Right forelimb (tissue), 1 donor: ENCODE measurements around the gene PAOX.
"Not testable (repeated sequence)": the region's sequence is repeated elsewhere in the genome, so short reads cannot be mapped to it uniquely, and the experiment has no call there.

Experiments used
- DNase-seq: peaks from one replicate; pipeline ENCODE4 v3.0.0-alpha.2; 2018

PAOX gene

GRCh38 chr10:133365461-133366129, 13.5 kb upstream of the PAOX start:
- no peak for DNase-seq

GRCh38 chr10:133366130-133366478, 13.0 kb upstream of the PAOX start:
- DNase-seq = no peak

GRCh38 chr10:133366751-133367150, 12.3 kb upstream of the PAOX start:
- DNase-seq = no peak

GRCh38 chr10:133367461-133367860, 11.6 kb upstream of the PAOX start:
- DNase-seq = not testable (repeated sequence)

GRCh38 chr10:133368153-133368552, 10.9 kb upstream of the PAOX start:
- no peak for DNase-seq

- DNase-seq = no peak
These were observed 8.9 kb upstream of the PAOX start for GRCh38 chr10:133370030-133370786.

- DNase-seq = no peak
These were observed 6.6 kb upstream of the PAOX start for GRCh38 chr10:133372507-133372906.

GRCh38 chr10:133373174-133374090, 5.6 kb upstream of the PAOX start, which contains the start of gene ECHS1:
Gene ECHS1 (minus strand): TSS chr10:133373354. CDS start chr10:133373333, 21 bp downstream.
- DNase-seq = peak; percentile 97

- DNase-seq = no peak
These were observed 3.5 kb upstream of the PAOX start for GRCh38 chr10:133375357-133376115.

- DNase-seq = not testable (repeated sequence)
These were observed 2.9 kb upstream of the PAOX start for GRCh38 chr10:133376183-133376582.

- no peak for DNase-seq
These were observed 1.8 kb upstream of the PAOX start for GRCh38 chr10:133377025-133377817.

GRCh38 chr10:133377818-133378250, 1.2 kb upstream of the PAOX start:
- DNase-seq = no peak

- peak; percentile 79 for DNase-seq
These were observed 588 bp upstream of the PAOX start for GRCh38 chr10:133378251-133379096.

- no peak for DNase-seq
These were observed 972 bp downstream of the PAOX start for GRCh38 chr10:133379801-133380666.

- DNase-seq = no peak
These were observed 2.0 kb downstream of the PAOX start for GRCh38 chr10:133381036-133381435.

GRCh38 chr10:133383551-133383950, 4.5 kb downstream of the PAOX start:
- DNase-seq = no peak

GRCh38 chr10:133384071-133384470, 5.0 kb downstream of the PAOX start:
- DNase-seq = no peak

- DNase-seq = no peak
These were observed 6.2 kb downstream of the PAOX start for GRCh38 chr10:133385214-133385613.

- not testable (repeated sequence) for DNase-seq
These were observed 7.9 kb downstream of the PAOX start for GRCh38 chr10:133386951-133387350.
